Activated effector memory CD4-positive, alpha-beta T cell treated with Interleukin-2 at 50 U/mL for 16 hours (primary cell): ENCODE data around the gene SEPTIN2.
"Not testable (repeated sequence)": the region's sequence is repeated elsewhere in the genome, so short reads cannot be mapped to it uniquely, and the experiment has no call there.

ENCODE experiments used
- DNase-seq: peaks from one replicate; pipeline ENCODE4 v3.0.0-alpha.2; 2020

SEPTIN2 gene

DNA sequence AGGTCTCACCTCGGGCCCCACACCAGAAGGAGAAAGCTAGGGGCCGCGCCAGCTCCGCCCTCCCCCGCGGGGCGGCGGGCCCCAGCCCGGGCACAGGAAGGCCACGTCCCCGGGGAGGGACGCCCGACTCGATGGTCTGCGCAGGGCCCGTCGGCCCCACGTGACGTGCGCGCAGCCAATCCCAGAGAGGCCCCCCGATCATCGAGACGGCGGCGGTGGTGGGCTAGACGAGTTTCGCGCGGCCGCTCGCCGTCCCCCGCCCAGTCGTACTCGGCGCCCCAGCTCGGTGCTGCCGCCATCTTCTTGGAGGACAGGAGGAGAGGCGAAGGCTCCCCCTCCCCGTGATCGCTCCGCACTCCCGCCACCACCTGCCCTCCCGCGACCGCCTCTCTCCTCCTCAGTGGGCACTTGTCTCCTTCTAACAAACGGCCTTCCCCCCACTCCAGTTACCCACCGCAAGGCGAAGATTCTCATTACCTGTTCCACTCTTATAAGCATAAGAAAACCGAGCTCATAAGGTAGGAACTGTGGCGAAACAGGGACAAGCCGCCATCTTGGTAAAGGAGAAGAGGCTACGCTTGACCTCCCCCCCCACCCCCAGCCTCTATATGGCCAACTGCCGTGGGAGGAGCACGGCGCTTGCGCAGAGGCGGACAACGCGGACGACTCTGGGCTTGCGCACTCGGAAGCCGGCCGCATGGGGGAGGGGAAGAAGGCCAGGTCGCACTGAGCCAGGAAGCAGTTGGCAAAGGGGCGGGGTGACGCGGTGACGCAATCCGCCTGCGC, 439 bp upstream of the SEPTIN2 start, which contains the start of gene HDLBP:
HDLBP (minus strand) TSS at position 580 of the 786 bp plus-strand sequence. CDS start 48,803 bp downstream, outside the sequence.
- peak; percentile 100 for DNase-seq

DNA sequence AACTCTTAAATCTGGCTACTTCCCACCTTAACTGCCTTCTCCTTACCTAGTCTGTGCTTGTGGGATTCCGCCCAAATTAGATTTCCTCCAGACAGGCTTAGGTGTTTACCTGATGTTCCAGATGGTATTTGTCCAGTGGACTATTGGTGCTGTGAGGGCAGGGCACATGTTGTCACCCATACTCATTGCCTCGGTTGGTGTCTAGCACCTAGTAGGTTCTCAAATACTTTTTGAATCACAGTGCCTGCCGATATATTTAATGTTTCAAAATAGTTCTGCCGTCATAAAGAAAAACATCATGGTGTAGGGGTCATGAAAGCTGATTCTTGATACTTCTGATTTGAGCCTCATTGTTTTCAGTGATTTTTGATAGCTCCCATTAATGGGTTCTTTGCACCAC, 1.1 kb downstream of the SEPTIN2 start:
- no peak for DNase-seq

DNA sequence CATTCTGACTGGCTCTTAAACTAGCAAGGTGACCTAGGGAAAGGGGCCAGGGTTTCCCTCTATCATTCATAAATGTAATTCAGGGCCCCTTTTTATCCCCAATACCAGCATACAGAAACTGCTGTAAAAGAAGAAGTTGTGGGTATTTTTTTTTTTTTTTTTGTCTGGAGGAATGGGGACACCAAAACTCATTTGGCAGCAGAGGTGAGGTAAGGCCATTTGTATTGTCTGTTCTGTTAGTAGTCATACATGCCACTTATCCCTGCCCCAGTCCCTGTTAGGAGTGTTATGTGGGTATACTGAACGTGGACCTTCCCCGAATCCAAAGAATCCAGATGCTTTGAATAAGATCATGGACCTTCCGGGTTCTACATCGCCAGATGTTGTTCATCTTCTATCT, 1.7 kb downstream of the SEPTIN2 start:
- DNase-seq: no peak

DNA sequence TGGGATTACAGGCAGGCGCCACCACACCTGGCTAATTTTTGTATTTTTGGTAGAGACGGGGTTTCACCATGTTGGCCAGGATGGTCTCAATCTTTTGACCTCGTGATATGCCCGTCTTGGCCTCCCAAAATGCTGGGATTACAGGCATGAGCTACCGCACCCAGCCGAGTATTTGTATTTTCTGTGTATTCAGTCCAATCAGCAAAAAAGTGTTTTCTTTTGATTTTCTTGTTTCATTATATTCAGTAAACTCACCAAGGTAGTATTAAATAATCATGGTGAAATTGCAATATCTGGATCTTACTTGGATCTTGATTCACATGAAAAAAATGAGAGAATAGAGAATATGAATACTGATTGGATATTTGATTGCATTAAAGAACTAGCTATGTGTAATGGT, 3.1 kb downstream of the SEPTIN2 start:
- not testable (repeated sequence) for DNase-seq

DNA sequence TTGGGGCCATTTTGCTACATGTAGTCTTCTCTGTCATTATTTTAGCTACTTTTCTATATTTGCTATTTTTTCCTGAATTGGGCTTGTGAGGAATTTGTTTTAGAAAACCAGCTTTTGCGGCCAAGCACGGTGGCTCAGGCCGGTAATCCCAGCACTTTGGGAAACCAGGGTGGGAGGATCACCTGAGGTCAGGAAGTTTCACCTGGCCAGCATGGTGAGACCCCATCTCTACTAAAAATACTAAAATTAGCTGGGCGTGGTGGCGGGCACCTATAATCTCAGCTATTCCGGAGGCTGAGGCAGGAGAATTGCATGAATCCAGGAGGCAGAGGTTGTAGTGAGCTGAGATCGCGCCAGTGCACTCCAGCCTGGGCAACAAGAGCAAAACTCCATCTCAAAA, 4.7 kb downstream of the SEPTIN2 start:
- DNase-seq: no peak

DNA sequence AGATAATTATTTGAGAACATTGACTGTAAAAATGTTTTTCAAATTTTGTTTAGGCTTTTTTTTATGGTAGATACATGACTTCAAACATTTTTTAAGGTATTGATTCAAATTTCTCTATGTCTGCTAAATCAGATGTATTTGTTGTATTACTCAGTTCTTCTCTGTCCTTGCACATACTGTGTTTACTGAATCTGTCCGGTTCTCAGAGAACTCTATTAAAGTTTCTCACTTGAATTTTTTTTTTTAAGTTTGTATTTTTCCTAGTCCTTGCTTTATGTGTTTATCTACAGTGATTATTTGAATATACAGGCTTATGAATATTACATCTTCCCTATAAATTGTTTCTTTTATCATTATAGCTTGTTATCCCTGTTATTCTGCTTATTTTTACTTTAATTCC, 5.3 kb downstream of the SEPTIN2 start:
- no peak for DNase-seq

DNA sequence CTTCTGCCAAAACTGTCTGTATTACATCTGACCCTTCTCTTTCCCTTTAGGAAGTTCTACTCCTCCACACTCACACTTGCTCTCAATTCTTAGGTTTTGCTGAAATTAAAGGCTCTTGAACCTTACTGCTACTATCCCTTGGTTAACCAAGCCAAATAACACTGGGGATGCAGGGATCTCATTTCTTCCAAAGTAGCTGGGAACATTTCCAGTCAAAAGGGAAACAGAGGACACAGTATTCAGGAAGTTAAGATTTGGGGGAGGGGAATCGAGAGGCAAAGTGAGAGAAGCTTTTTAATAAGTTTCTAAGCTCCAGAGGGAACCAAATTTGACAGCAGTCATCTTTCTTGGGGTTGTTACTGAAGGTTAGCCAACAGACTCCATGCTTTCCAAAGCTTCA, 6.2 kb downstream of the SEPTIN2 start:
- DNase-seq: no peak

DNA sequence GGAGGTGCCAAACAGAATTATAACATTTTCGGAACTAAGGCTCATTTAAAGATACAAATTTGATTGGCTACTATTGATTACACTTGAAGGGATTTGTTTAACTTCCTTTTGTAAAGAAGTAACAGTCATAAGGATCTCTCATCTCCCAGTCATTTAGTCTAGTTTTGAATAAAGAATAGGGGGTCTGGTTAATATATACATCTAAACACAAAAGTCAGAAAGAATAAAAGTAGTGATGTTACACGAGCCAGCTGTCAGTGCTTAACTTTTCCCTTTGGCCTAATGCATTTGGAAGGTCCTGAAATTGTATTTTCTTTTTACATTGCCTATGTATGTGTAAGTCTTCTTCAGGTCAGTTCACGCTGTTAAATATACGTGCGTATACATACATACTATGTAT, 8.1 kb downstream of the SEPTIN2 start:
- no peak for DNase-seq

DNA sequence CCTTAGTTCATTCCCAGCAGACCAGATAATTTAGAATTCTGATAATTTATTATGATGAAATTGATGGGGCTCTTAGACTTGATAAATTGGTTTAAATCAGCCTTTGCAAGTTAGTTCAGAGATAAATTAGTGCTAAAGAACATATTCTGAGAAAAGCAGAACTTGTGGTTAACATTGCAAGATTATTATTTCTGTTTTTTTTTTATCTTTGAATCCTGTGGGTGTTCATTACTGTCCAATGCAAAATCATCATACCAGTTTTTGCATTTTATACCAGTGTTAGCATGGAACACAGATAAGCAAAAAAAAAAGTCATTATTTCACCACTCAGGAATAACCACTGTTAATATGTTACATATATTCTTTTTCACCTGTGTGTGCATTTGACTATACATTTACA, 9.1 kb downstream of the SEPTIN2 start:
- no peak for DNase-seq

DNA sequence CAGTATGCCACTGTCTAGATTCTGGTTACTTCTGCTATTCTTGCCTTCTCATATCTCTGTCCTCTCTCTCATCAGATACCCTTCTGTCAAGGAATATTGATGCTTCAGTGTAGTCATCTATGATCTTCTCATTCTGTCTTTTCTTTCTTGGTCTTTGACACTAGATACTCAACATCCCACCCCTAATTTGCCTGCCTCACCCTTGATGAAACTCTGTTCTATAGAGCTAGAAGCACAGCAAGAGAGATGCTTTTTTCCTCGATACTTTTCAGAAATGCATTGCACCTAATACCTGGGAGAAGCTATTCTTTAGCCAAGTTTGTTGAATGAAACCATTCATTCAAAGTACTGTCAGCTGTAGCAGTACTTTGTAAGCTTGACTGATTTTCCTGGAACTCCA, 9.5 kb downstream of the SEPTIN2 start:
- DNase-seq: no peak

DNA sequence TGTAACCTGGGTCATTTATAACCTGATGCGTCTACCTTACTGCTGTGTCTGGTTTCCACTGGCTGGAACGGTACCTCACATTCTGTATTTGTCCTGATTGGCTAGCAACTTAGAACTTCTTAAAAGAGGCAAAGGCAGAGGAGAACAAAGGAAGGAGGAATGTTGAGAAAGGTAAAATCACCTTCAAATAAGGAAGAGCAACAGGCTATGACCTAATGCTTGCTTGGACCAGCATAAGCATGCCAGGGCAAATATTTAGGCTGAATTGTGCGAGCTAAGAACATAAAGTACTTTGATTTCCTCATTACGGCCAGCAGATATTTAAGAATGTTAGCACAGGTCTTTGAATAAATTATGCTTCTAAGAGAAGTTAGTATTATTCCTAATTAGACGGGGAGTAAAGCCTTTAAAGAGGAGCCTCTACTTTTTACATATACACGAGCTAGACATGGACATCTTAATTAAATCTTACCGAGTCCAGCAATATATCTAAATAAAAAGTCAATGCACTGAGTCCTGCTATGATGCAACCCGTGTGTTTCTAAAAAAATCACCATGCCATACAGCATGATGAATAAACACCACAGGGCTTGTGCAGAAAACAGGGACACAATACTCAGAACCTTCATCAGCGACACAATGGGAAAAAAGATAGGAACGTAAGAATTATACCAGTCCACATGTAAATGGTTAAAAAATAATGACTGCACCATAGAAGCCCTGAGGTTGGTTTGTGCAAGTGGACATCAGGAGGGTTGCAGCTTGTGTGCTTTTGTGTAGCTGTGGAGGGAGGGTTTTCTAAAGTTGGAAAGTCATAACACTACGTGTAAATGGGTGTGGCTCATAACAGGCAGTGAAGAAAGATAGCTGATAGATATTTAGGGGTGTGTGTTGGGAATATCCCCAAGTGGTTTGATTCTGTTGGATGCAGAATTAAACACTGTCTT, 14.2 kb downstream of the SEPTIN2 start:
- no peak for DNase-seq

DNA sequence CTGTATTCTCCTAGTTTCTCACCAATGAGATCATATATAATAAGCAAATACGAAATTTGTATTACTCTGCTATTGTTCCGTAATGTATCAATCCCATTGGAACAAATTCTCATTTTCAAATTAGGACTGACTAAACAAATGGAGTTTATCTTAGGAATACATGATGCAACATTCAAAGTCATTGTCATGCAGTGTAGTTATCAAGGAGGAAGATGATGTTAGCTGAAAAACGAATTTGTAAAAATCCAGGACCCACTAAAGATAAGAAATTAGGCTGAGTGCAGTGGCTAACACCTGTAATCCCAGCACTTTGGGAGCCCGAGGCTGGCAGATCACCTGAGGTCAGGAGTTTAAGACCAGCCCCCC, 14.9 kb downstream of the SEPTIN2 start:
- DNase-seq: no peak

DNA sequence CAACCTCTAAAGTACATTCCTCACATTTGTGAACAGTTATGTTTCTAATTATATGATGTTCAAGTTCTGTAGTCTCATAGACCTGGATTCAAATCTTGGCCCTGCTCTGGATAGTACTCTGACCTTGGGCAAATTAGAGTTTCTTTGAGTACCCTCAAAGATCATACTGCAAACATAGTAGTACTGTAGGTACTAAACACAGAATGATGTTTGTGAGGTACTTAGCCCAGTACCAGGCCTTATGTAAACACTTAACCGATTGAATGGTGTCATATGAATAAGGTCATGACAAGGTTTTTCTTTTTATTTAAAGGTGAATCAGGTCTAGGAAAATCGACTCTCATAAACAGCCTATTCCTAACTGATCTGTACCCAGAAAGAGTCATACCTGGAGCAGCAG, 19.1 kb downstream of the SEPTIN2 start:
- no peak for DNase-seq

DNA sequence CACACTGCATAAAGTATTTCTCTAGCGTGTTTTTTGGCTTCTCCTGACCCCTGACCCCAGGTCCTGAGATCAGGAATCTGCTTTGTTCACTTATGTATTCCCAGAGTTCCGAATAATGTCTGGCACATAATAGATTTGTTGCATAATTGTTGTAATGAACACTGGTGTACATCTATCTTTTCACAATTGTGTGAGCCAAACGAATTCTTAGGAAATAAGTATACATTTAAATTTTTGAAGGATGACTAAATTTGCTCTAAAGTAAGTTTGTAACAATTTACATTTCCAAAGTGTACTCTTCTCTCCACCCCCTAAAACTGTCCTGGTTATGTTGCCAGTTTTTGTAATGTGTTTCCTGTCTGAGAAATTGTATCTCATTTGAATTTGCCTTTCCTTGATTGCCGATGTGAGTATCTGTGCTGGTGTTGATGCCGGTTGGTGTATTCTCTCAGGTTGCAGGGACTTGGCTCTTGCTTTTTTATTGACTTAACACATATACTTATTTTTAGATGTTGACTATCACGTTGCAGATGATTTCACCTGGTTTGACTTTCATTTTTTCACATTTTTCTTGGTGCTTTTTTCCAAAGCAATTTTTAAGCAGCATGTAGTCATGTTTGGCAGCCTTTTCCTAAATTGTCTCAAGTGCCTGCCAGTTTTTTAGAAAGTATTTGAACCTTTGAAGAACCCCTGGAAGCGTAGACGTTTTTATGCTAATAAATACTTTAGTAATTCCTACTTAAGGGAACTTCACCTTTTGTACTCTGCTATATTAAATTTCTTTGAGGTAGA, 24.3 kb downstream of the SEPTIN2 start:
- no peak for DNase-seq

DNA sequence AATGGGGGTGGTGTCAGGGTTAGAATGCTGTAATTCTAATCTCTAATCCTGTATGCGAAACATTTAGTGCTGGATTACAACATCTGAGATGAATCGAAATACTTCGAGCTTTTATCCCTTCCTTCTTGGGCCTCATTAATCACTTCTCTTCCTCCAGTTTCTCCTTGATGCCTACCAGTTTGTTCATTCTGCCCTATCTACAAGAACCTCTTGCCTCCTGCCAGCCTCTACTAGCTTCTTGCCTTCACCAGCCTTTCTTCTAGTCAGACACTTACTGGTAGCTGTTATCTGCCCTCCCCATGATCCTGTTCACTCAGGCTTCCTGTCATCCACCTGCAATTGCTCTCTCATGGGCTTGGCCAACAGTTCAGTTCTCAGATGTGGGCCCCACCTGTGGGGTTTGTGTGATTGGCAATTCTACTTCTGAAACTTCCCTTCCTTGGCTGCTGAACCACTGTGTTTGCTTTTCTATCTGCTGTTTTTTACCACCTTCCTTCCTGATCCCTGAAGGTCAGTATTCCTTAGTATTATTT, 25.0 kb downstream of the SEPTIN2 start:
- DNase-seq: no peak

DNA sequence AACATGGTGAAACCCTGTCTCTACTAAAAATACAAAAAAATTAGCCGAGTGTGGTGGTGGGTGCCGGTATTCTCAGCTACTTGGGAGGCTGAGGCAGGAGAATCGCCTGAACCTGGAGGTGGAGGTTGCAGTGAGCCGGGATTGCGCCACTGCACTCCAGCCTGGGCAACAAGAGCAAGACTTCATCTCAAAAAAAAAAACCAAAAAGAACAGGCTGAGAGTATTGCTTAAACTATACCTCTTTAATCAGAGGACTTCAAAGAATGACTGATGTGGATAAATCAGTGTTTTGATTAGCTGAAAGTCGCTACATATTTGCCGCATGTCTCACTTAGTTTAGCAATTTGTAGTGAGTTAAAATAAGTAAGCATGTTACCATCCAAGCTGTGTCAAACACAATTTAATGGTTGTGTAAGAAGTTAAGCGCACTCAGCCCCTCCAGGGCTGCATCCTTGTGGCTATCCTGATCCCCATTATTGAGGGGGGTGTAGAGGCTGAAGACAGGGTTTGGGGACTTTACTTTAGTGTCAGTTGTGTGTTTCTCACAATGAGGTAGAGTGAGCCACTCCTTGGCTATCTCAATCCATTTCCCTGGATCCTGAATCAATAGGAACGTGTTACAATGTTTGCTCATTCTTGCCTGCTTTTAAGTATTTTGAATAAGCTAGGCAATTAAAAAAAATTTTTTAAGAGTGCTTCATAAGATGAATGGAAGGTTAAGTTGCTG, 29.4 kb downstream of the SEPTIN2 start:
- DNase-seq: no peak

DNA sequence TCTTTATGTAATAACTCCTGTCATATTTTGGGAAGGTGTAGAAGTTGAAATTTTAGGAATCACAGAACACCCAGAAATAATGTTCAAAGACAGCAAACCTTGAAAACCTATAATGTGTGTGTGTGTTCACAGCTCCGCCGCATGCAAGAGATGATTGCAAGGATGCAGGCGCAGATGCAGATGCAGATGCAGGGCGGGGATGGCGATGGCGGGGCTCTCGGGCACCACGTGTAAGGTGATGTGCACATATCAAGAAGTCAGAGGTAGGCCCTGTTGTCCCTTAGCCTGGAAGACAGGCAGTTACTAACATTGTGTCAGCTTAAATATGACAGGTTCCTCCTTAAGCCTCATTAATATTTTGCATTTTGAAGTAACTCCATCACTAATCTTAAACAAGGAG, 34.2 kb downstream of the SEPTIN2 start:
- no peak for DNase-seq

DNA sequence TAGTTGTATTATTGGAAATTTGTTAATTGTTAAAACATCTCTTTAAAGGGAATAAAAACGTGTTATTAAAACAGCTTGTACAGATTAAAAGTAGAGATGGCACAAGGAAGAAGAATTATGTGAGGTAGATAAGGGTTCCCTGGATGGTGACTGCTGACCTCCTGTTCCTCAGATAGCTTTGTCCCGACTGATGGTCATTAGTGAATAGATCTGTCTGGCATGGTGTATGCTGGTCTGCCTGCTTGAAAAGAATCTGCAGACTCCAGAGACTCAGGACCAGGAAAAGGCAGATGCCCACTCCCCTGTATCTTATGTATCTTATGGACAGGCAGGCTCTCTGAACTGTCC, 34.8 kb downstream of the SEPTIN2 start:
- DNase-seq: no peak

DNA sequence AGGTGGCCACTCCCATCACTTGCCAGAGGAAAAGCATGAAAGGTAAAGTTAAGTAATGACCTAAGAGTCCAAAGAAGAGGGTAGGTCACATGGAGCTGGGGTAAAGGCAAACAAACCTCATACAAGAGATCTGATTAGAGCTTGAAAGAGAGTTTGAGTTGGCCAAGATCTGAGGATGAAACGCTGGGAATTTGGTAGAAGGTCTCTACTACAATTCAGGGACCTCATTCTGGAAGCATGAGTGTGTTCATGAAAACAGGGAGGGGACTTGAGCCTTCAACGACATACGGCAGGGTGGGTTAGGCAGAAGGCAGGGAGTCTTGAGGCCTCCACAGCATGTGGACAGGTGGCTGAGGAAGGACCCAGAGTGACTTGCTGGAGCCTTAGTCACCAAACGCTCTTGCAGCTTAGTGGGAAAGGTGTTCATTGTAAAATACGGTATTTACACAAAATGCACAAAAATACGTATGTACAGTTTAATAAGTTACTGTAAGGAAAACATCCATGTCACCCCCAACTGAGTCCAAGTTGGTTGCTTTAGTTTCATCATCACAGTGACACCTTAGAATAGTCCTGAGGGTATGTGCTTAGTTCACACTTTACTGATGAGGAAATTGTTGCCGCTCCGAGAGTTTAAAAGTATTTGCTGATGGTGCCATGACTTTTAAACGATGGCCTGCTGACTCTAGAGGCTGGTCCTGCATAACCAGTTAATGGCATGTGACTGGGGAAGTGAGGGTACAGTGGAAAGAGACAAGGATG, 35.3 kb downstream of the SEPTIN2 start:
- DNase-seq: no peak

DNA sequence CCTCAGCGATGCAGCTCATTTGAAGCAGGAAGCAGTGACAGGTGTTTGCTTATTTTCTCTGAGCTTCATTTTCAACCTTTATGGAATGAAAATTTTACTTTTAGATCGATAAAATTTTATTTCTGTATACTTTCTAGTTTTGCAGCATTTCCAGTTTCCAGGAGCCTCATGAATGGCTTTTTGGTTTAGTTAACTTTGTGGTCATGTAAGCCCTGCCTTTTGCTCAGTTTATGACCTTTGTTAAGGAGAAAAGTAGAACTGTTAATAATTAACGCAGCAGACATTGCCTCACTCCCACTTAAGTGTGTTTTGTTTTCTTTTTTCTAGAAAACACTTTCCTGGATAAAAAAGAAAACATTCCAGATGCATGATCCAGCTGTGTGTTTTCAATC, 35.9 kb downstream of the SEPTIN2 start:
- DNase-seq: no peak

DNA sequence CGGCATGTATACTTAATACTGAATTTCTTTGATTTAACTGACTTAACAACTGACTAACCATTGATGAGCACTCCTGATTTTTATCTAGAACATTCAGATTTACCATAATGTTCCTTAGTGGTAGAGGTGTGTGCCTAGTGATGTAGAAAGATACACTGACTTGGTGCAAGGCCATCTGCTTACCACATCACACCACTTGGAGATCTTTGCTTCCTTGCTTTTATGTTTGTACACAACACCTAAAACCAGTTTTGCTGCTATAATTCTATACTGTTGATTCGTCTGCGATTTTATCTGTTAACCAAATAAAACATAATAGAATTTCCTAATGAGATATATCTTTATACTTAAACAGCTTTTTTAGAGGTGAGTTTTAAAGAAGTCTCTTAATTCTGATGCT, 36.5 kb downstream of the SEPTIN2 start:
- DNase-seq: no peak
